ENCODE data around the gene DNAH17.
A peak's percentile ranks its signal among the peaks of the same experiment; 100 is the strongest.

Gene DNAH17

GRCh38 chr17:78412403-78412802 is 164.8 kb downstream of the DNAH17 start:
- H3K4ac ChIP-seq (ENCODE audit: low read depth in 1 of 2, low read length in 2 of 2) = peak overlapping the region; percentile 6 to 42
- H2AK5ac ChIP-seq (ENCODE audit: low read length, severe bottlenecking) = peak overlapping the region; percentile 11
- H3K9me3 ChIP-seq (ENCODE audit: control insufficient read depth, low read length) = no peaks in the 10 kb centered on the region
- 89% methylated on average over 10 of the region's 10 CpGs for WGBS
- H2BK120ac ChIP-seq (ENCODE audit: low read depth, low read length) = peak overlapping the region; percentile 67
- no peak overlapping the region for H3K4me2 ChIP-seq (ENCODE audit: low read length, poor library complexity, severe bottlenecking)
- H3K23ac ChIP-seq (ENCODE audit: low read length in 2 of 2) = no peak overlapping the region
- no peak overlapping the region for H3K9ac ChIP-seq (ENCODE audit: low read length)
- no peaks in the 10 kb centered on the region for H3K27me3 ChIP-seq (ENCODE audit: control insufficient read depth in 1 of 2, insufficient read depth in 1 of 2, low read length in 2 of 2)
- H2AFZ ChIP-seq (ENCODE audit: low read depth, low read length) = no peak overlapping the region
- H4K91ac ChIP-seq (ENCODE audit: low read length) = peak overlapping the region; percentile 8
- no peak overlapping the region for H3K27ac ChIP-seq (ENCODE audit: low read length, poor library complexity, severe bottlenecking)
- H4K8ac ChIP-seq (ENCODE audit: low read length) = peak overlapping the region; percentile 56
- no peak overlapping the region for H2BK5ac ChIP-seq (ENCODE audit: low read depth, low read length, poor library complexity, severe bottlenecking)
- DNase-seq = peak; percentile 52
- H2BK15ac ChIP-seq (ENCODE audit: low read depth, poor library complexity, severe bottlenecking) = no peak overlapping the region
- peaks cover 54 to 69% of the 10 kb centered on the region in 2 experiments for H3K36me3 ChIP-seq (ENCODE audit: control insufficient read depth in 1 of 2, insufficient read depth in 2 of 2, low read depth in 1 of 2, low read length in 2 of 2)
- H3K18ac ChIP-seq (ENCODE audit: low read depth in 1 of 2, low read length in 2 of 2) = peak overlapping the region in 1 of 2 experiments; percentile 58
- H2BK12ac ChIP-seq (ENCODE audit: low read length in 2 of 2) = peak overlapping the region; percentile 23 to 70
- no peak overlapping the region for H3K4me3 ChIP-seq (ENCODE audit: insufficient read depth in 1 of 2, low read depth in 1 of 2, low read length in 2 of 2)
- H3K14ac ChIP-seq (ENCODE audit: low read length in 2 of 2) = peak overlapping the region in 1 of 2 experiments; percentile 63
- H3K79me1 ChIP-seq (replicated peaks; ENCODE audit: low read length, poor library complexity, severe bottlenecking) = peaks cover 7% of the 10 kb centered on the region
- H3K4me1 ChIP-seq (ENCODE audit: control insufficient read depth, insufficient read depth, low read depth, low read length) = peaks cover 59% of the 10 kb centered on the region

- Histone ChIP-seq H3K4ac (ENCODE audit: low read depth in 1 of 2, low read length in 2 of 2) (peak overlapping the region; percentile 29 to 93), H2BK120ac (ENCODE audit: low read depth, low read length) (peak overlapping the region; percentile 67), H3K23ac (ENCODE audit: low read length in 2 of 2) (peak overlapping the region in 1 of 2 experiments; percentile 2), H4K8ac (ENCODE audit: low read length) (peak overlapping the region; percentile 89), H2BK12ac (ENCODE audit: low read length in 2 of 2) (peak overlapping the region; percentile 22 to 35), H3K4me2 (ENCODE audit: low read length, poor library complexity, severe bottlenecking) (no peak overlapping the region), H3K9ac (ENCODE audit: low read length) (no peak overlapping the region), H3K14ac (ENCODE audit: low read length in 2 of 2) (peak overlapping the region in 1 of 2 experiments; percentile 5), H3K27ac (ENCODE audit: low read length, poor library complexity, severe bottlenecking) (no peak overlapping the region), H3K36me3 (ENCODE audit: control insufficient read depth in 1 of 2, insufficient read depth in 2 of 2, low read depth in 1 of 2, low read length in 2 of 2) (peaks cover 60 to 72% of the 10 kb centered on the region in 2 experiments), H2AK5ac (ENCODE audit: low read length, severe bottlenecking) (no peak overlapping the region), H3K18ac (ENCODE audit: low read depth in 1 of 2, low read length in 2 of 2) (peak overlapping the region; percentile 62 to 84), H3K9me3 (ENCODE audit: control insufficient read depth, low read length) (no peaks in the 10 kb centered on the region), H4K91ac (ENCODE audit: low read length) (peak overlapping the region; percentile 91), H2BK15ac (ENCODE audit: low read depth, poor library complexity, severe bottlenecking) (peak overlapping the region; percentile 64), H3K4me1 (ENCODE audit: control insufficient read depth, insufficient read depth, low read depth, low read length) (peaks cover 61% of the 10 kb centered on the region), H3K79me1 (replicated peaks; ENCODE audit: low read length, poor library complexity, severe bottlenecking) (peaks cover 5% of the 10 kb centered on the region), H2BK5ac (ENCODE audit: low read depth, low read length, poor library complexity, severe bottlenecking) (no peak overlapping the region), H3K27me3 (ENCODE audit: control insufficient read depth in 1 of 2, insufficient read depth in 1 of 2, low read length in 2 of 2) (no peaks in the 10 kb centered on the region), H3K4me3 (ENCODE audit: insufficient read depth in 1 of 2, low read depth in 1 of 2, low read length in 2 of 2) (no peak overlapping the region), H2AFZ (ENCODE audit: low read depth, low read length) (no peak overlapping the region)
- 24% methylated on average over 15 of the region's 17 CpGs for WGBS
- DNase-seq = peak; percentile 74
These were observed 165.8 kb downstream of the DNAH17 start for GRCh38 chr17:78411241-78411857.

- H2BK120ac ChIP-seq (ENCODE audit: low read depth, low read length) = no peak overlapping the region
- H3K18ac ChIP-seq (ENCODE audit: low read depth in 1 of 2, low read length in 2 of 2) = peak overlapping the region in 1 of 2 experiments; percentile 4
- H3K4ac ChIP-seq (ENCODE audit: low read depth in 1 of 2, low read length in 2 of 2) = no peak overlapping the region
- H3K79me1 ChIP-seq (replicated peaks; ENCODE audit: low read length, poor library complexity, severe bottlenecking) = peaks cover 11% of the 10 kb centered on the region
- no peak overlapping the region for H3K14ac ChIP-seq (ENCODE audit: low read length in 2 of 2)
- H2BK15ac ChIP-seq (ENCODE audit: low read depth, poor library complexity, severe bottlenecking) = no peak overlapping the region
- no peak overlapping the region for H2AFZ ChIP-seq (ENCODE audit: low read depth, low read length)
- H3K27ac ChIP-seq (ENCODE audit: low read length, poor library complexity, severe bottlenecking) = no peak overlapping the region
- no peak overlapping the region for H3K9ac ChIP-seq (ENCODE audit: low read length)
- no peak overlapping the region for H4K8ac ChIP-seq (ENCODE audit: low read length)
- H3K4me2 ChIP-seq (ENCODE audit: low read length, poor library complexity, severe bottlenecking) = no peak overlapping the region
- H3K9me3 ChIP-seq (ENCODE audit: control insufficient read depth, low read length) = no peaks in the 10 kb centered on the region
- peaks cover 55% of the 10 kb centered on the region for H3K4me1 ChIP-seq (ENCODE audit: control insufficient read depth, insufficient read depth, low read depth, low read length)
- no peak for DNase-seq
- H2BK5ac ChIP-seq (ENCODE audit: low read depth, low read length, poor library complexity, severe bottlenecking) = no peak overlapping the region
- no peak overlapping the region for H2BK12ac ChIP-seq (ENCODE audit: low read length in 2 of 2)
- no peak overlapping the region for H3K23ac ChIP-seq (ENCODE audit: low read length in 2 of 2)
- no peak overlapping the region for H3K4me3 ChIP-seq (ENCODE audit: insufficient read depth in 1 of 2, low read depth in 1 of 2, low read length in 2 of 2)
- H4K91ac ChIP-seq (ENCODE audit: low read length) = peak overlapping the region; percentile 27
- no peaks in the 10 kb centered on the region for H3K27me3 ChIP-seq (ENCODE audit: control insufficient read depth in 1 of 2, insufficient read depth in 1 of 2, low read length in 2 of 2)
- H3K36me3 ChIP-seq (ENCODE audit: control insufficient read depth in 1 of 2, insufficient read depth in 2 of 2, low read depth in 1 of 2, low read length in 2 of 2) = peaks cover 64 to 70% of the 10 kb centered on the region in 2 experiments
- H2AK5ac ChIP-seq (ENCODE audit: low read length, severe bottlenecking) = no peak overlapping the region
- WGBS = 96% methylated on average over 12 of the region's 12 CpGs
These were observed 167.8 kb downstream of the DNAH17 start for GRCh38 chr17:78409191-78409928.

- Histone ChIP-seq H3K4me3 (ENCODE audit: insufficient read depth in 1 of 2, low read depth in 1 of 2, low read length in 2 of 2) (no peak overlapping the region), H3K4ac (ENCODE audit: low read depth in 1 of 2, low read length in 2 of 2) (no peak overlapping the region)
These were observed 168.6 kb downstream of the DNAH17 start for GRCh38 chr17:78408476-78409050.

More at GRCh38 chr17:78408476-78409050, 168.6 kb downstream of the DNAH17 start:
- Histone ChIP-seq H4K91ac (ENCODE audit: low read length) (no peak overlapping the region), H2AFZ (ENCODE audit: low read depth, low read length) (no peak overlapping the region), H3K23ac (ENCODE audit: low read length in 2 of 2) (no peak overlapping the region), H3K36me3 (ENCODE audit: control insufficient read depth in 1 of 2, insufficient read depth in 2 of 2, low read depth in 1 of 2, low read length in 2 of 2) (peaks cover 64 to 70% of the 10 kb centered on the region in 2 experiments), H2BK15ac (ENCODE audit: low read depth, poor library complexity, severe bottlenecking) (no peak overlapping the region), H2BK12ac (ENCODE audit: low read length in 2 of 2) (peak overlapping the region in 1 of 2 experiments; percentile 46), H3K14ac (ENCODE audit: low read length in 2 of 2) (no peak overlapping the region), H2AK5ac (ENCODE audit: low read length, severe bottlenecking) (no peak overlapping the region), H3K9ac (ENCODE audit: low read length) (no peak overlapping the region), H4K8ac (ENCODE audit: low read length) (peak overlapping the region; percentile 13), H3K27me3 (ENCODE audit: control insufficient read depth in 1 of 2, insufficient read depth in 1 of 2, low read length in 2 of 2) (no peaks in the 10 kb centered on the region), H3K4me2 (ENCODE audit: low read length, poor library complexity, severe bottlenecking) (no peak overlapping the region), H3K79me1 (replicated peaks; ENCODE audit: low read length, poor library complexity, severe bottlenecking) (peaks cover 14% of the 10 kb centered on the region), H3K18ac (ENCODE audit: low read depth in 1 of 2, low read length in 2 of 2) (no peak overlapping the region), H3K9me3 (ENCODE audit: control insufficient read depth, low read length) (no peaks in the 10 kb centered on the region), H3K27ac (ENCODE audit: low read length, poor library complexity, severe bottlenecking) (no peak overlapping the region), H3K4me1 (ENCODE audit: control insufficient read depth, insufficient read depth, low read depth, low read length) (peaks cover 48% of the 10 kb centered on the region), H2BK120ac (ENCODE audit: low read depth, low read length) (no peak overlapping the region), H2BK5ac (ENCODE audit: low read depth, low read length, poor library complexity, severe bottlenecking) (no peak overlapping the region)
- no peak for DNase-seq
- WGBS = 92% methylated on average over 23 of the region's 23 CpGs
